ENCODE measurements around the gene RAB30. TPM values are rescaled to one million over a fixed set of nuclear protein-coding genes. Genes with fewer than 3 reads are reported as not detected.
"Not testable (repeated sequence)": the region's sequence is repeated elsewhere in the genome, so short reads cannot be mapped to it uniquely, and the experiment has no call there.

Gene RAB30
- polyA plus RNA-seq, 1 donor: 8.4 TPM

- DNase-seq: no peak
Observed at GRCh38 chr11:82989628-82990404, 81.9 kb downstream of the RAB30 start.

- DNase-seq: no peak
Observed at GRCh38 chr11:82988936-82989627, 82.6 kb downstream of the RAB30 start.

- no peak for DNase-seq
Observed at GRCh38 chr11:82987997-82988396, 83.7 kb downstream of the RAB30 start.

- DNase-seq: no peak
Observed at GRCh38 chr11:82986446-82986845, 85.3 kb downstream of the RAB30 start.

GRCh38 chr11:82981852-82982251 is 89.8 kb downstream of the RAB30 start:
- DNase-seq: no peak

- DNase-seq: no peak
Observed at GRCh38 chr11:82980947-82981346, 90.8 kb downstream of the RAB30 start.

- no peak for DNase-seq
Observed at GRCh38 chr11:82980292-82980691, 91.4 kb downstream of the RAB30 start.

GRCh38 chr11:82979824-82980223 is 91.9 kb downstream of the RAB30 start:
- no peak for DNase-seq

GRCh38 chr11:82978422-82979099 is 93.1 kb downstream of the RAB30 start:
- DNase-seq: no peak

- DNase-seq: no peak
Observed at GRCh38 chr11:82976786-82977185, 94.9 kb downstream of the RAB30 start.

GRCh38 chr11:82975882-82976281 is 95.8 kb downstream of the RAB30 start:
- DNase-seq: no peak

- DNase-seq: no peak
Observed at GRCh38 chr11:82974851-82975250, 96.8 kb downstream of the RAB30 start.

- DNase-seq: no peak
Observed at GRCh38 chr11:82974135-82974534, 97.6 kb downstream of the RAB30 start.

- no peak for DNase-seq
Observed at GRCh38 chr11:82972103-82972502, 99.6 kb downstream of the RAB30 start.

GRCh38 chr11:82971519-82971946 is 100.2 kb downstream of the RAB30 start:
- DNase-seq: not testable (repeated sequence)

- not testable (repeated sequence) for DNase-seq
Observed at GRCh38 chr11:82970507-82971083, 101.1 kb downstream of the RAB30 start.

GRCh38 chr11:82969811-82970210 is 101.9 kb downstream of the RAB30 start:
- DNase-seq: no peak

GRCh38 chr11:82967381-82967780 is 104.3 kb downstream of the RAB30 start:
- no peak for DNase-seq

GRCh38 chr11:82962021-82962420 is 109.7 kb downstream of the RAB30 start:
- not testable (repeated sequence) for DNase-seq

- DNase-seq: no peak
Observed at GRCh38 chr11:82960779-82961143, 110.9 kb downstream of the RAB30 start.

GRCh38 chr11:82959987-82960778 is 111.5 kb downstream of the RAB30 start:
- no peak for DNase-seq
